Psoas muscle (tissue), 8 donors: ENCODE results near the gene MTHFD1L. TPM values are rescaled to one million over a fixed set of nuclear protein-coding genes. Genes with fewer than 3 reads are reported as not detected.

Source experiments
- ATAC-seq, 4 donors: fragments of 200-7000 bp; cut with Tn5 transposase; one replicate each; pipeline ENCODE4 v1.9.1; 2020; ENCODE audit warnings: moderate library complexity in 3 of 4, mild to moderate bottlenecking in 2 of 4
- DNase-seq, 2 donors: peaks; one replicate each; pipeline ENCODE4 v3.0.0-alpha.2; 2020
- H3K27ac ChIP-seq: fragments of 200-600 bp; one replicate; pipeline ENCODE4 v1.8.0; 2022
- H3K27me3 ChIP-seq, 3 donors: fragments of 200-600 bp in 1 of 3; one replicate each; pipeline versions ENCODE4 v1.6.1 to v1.8.0; 2013 to 2022; ENCODE audit warnings: low read length in 2 of 3, mild to moderate bottlenecking in 2 of 3, moderate library complexity in 1 of 3; ENCODE audit not compliant: insufficient read depth in 3 of 3
- H3K36me3 ChIP-seq, 2 donors: fragments of 200-600 bp in 1 of 2; one replicate each; pipeline versions ENCODE4 v1.6.1 to v1.8.0; 2013 to 2022; ENCODE audit warnings: low read depth in 1 of 2, mild to moderate bottlenecking in 1 of 2, moderate library complexity in 1 of 2; ENCODE audit not compliant: insufficient read depth in 1 of 2
- H3K4me1 ChIP-seq: fragments of 200-600 bp; one replicate; pipeline ENCODE4 v1.8.0; 2022
- H3K4me3 ChIP-seq: fragments of 200-600 bp; one replicate; pipeline ENCODE4 v1.8.0; 2022; ENCODE audit warnings: mild to moderate bottlenecking
- H3K9me3 ChIP-seq: fragments of 200-600 bp; one replicate; pipeline ENCODE4 v1.8.0; 2022
- WGBS, 3 donors: extraction: QIAGEN DNeasy Blood & Tissue Kit; methylation state at CpG; one replicate each; pipeline versions ENCODE4 v1.1.6 to v1.1.7; 2013; 5-methylcytosine and 5-hydroxymethylcytosine counted together
- intact Hi-C, 2 donors: fragments of 100-400 bp; cut with DNase I; formaldehyde crosslinking; loops; one replicate each; pipeline versions ENCODE4 v1.11.0 to v1.14.2; 2022
- polyA plus RNA-seq, 3 donors: library from polyadenylated mRNA; stranded (reverse); fragments of 200-250 nt; gene quantifications; one replicate each; pipeline ENCODE4 v1.2.3, GENCODE V29; 2013
- total RNA-seq, 4 donors: library from RNA; stranded (reverse); fragmentation: NEBNext Ultra II Directional in 2 of 4; extraction: Animal tissue kit (Norgen Biotek cat#: 25700) in 2 of 4; gene quantifications; one replicate each; pipeline versions ENCODE4 v1.2.1 to v1.2.4, GENCODE V29; 2021 to 2023
- TF ChIP-seq, protein P1 (sequence below): fragments of 200-600 bp; IDR thresholded peaks from one replicate; pipeline ENCODE4 v1.8.0; 2022; ENCODE audit warnings: antibody characterized with exemption
- donor health status: healthy with polysubstance abuse.
- donor health status: DM: no; HTN: no; CAD: no; lungs with moderate emphysema.
- donor health status: Bipolar disorder and iron deficiency.
- donor health status: healthy.
- donor health status: DM: yes; HTN: yes; CAD: no.
- donor health status: DM: no; HTN: no; CAD: no.
- donor health status: DM: no; HTN: no; CAD: no.
- donor health status: DM: yes; HTN: yes; CAD: no.

The MTHFD1L gene
- total and polyA plus RNA-seq, 7 donors, result 0.21 to 4.1 (median 1.1) TPM

DNA sequence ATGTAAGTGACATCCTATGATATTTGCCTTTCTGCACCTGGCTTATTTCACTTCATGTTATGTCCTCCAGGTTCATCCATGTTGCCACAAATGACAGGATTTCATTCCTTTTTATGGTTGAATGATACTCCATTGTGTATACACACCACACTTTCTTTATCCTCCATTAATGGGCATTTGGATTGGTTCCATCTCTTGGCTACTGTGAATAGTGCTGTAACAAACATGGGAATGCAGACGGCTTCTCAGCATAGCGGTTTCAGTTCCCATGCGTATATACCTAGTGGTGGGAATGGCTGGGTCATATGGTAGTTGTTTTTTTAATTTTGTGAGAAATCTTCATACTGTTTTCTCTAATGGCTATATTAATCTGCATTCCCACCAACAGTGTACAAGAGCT is 14.8 kb downstream of the MTHFD1L start:
- TF ChIP-seq, protein P1, sequence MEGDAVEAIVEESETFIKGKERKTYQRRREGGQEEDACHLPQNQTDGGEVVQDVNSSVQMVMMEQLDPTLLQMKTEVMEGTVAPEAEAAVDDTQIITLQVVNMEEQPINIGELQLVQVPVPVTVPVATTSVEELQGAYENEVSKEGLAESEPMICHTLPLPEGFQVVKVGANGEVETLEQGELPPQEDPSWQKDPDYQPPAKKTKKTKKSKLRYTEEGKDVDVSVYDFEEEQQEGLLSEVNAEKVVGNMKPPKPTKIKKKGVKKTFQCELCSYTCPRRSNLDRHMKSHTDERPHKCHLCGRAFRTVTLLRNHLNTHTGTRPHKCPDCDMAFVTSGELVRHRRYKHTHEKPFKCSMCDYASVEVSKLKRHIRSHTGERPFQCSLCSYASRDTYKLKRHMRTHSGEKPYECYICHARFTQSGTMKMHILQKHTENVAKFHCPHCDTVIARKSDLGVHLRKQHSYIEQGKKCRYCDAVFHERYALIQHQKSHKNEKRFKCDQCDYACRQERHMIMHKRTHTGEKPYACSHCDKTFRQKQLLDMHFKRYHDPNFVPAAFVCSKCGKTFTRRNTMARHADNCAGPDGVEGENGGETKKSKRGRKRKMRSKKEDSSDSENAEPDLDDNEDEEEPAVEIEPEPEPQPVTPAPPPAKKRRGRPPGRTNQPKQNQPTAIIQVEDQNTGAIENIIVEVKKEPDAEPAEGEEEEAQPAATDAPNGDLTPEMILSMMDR, result no peak
- ATAC-seq (no peak), DNase-seq (no peak)
- H3K4me1 ChIP-seq, result peaks cover 10% of the 10 kb centered on the region
- H3K9me3 ChIP-seq, result no peaks in the 10 kb centered on the region
- H3K4me3 ChIP-seq, result no peak overlapping the region
- intact Hi-C loops, result loop anchor here in 1 of 2 donors (10.0 kb wide), 1 partner anchor 574 kb away; the partner anchor contains the start of gene RMND1
- H3K27me3 ChIP-seq, result no peaks in the 10 kb centered on the region
- H3K27ac ChIP-seq, result no peak overlapping the region
- H3K36me3 ChIP-seq, result no peaks in the 10 kb centered on the region
- 88 to 97% (median 93%) methylated on average over 3 of the region's 3 CpGs for WGBS, 3 donors

DNA sequence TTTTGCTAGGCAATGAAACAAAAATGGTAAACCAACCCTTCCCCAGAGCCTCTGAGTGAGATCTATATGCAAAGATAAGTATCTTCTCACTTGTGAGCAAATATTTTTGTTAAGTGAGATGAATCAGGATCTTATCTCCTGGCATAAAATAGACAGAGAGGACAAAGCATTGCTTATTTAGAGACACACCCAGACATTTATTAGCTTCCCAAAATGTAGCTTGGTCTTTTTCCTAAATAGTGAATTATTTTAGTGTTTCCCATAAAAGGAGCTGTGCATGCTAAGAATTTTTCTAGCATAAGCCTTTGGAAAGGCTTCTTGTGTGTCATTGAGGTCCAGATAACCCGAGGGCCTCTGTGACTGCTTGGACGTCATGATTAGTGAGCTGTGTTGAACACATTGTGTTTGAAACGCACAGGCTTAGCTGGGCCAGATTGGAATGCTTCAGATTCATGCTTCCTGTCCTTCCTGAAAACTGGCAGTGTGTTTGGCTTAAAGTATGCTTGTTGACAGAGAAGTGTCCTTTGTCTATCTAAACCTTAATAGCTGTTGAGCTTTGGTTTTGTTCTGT is 16.5 kb downstream of the MTHFD1L start:
- H3K36me3 ChIP-seq, result no peaks in the 10 kb centered on the region
- no peaks in the 10 kb centered on the region for H3K4me1 ChIP-seq
- no peaks in the 10 kb centered on the region for H3K27me3 ChIP-seq
- peak overlapping the region; percentile 19 for H3K27ac ChIP-seq
- no peak for DNase-seq
- H3K4me3 ChIP-seq, result no peak overlapping the region
- WGBS, 3 donors, result 24 to 39% (median 26%) methylated on average over 3 of the region's 3 CpGs
- intact Hi-C loops, result loop anchor here in 1 of 2 donors (10.0 kb wide), 1 partner anchor 573 kb away; the partner anchor contains the start of gene RMND1
- ATAC-seq, result peak in 1 of 4 donors; percentile 45
- TF ChIP-seq, protein P1, result no peak
- H3K9me3 ChIP-seq, result no peaks in the 10 kb centered on the region

DNA sequence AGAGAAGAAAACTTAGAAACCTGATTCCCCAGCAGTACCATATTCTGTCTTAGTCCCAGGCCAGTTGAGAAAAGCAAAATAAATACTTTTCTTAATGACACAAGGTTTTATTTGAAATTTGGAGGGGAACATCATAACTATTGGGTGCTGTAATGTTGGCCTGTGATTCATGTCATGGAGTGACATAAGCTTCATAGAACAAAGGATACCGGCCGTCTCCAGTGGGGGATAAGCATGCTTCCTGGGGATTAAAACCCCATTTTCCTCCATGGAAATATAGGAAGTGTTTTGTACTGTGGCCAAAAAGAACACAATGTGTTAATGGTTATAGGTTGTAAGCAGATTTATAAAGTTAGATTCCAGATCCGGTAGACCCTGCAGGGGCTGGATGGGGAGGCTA is 18.0 kb downstream of the MTHFD1L start:
- no peak for ATAC-seq
- no peaks in the 10 kb centered on the region for H3K36me3 ChIP-seq
- H3K27me3 ChIP-seq, result no peaks in the 10 kb centered on the region
- DNase-seq, result no peak
- H3K4me3 ChIP-seq, result no peak overlapping the region
- no peak overlapping the region for H3K27ac ChIP-seq
- 57 to 78% (median 78%) methylated on average over 3 of the region's 3 CpGs for WGBS, 3 donors
- TF ChIP-seq, protein P1, result no peak
- no peaks in the 10 kb centered on the region for H3K4me1 ChIP-seq
- intact Hi-C loops, result loop anchor here in 1 of 2 donors (10.0 kb wide), 1 partner anchor 571 kb away; the partner anchor contains the start of gene RMND1
- no peaks in the 10 kb centered on the region for H3K9me3 ChIP-seq

DNA sequence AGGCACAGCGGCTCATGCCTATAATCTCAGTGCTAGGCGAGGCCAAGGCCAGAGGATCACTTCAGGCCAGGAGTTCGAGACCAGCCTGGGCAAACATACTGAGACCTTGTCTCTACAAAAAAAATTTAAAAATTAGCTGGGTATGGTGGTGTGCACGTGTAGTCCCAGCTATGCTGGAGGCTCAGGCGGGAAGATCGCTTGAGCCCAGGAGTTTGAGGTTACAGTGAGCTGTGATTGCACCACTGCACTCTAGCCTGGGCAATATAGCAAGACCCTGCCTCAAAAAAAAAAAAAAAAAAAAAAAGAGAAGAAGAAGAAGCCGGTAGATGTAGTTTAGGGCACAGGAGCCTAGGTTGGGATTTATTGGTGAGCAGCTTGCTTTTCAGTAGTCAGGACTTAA is 20.7 kb downstream of the MTHFD1L start:
- ATAC-seq (no peak), DNase-seq (no peak)
- TF ChIP-seq, protein P1, result no peak
- Histone ChIP-seq H3K27ac (no peak overlapping the region), H3K4me1 (no peaks in the 10 kb centered on the region), H3K4me3 (no peak overlapping the region), H3K9me3 (no peaks in the 10 kb centered on the region), H3K27me3 (no peaks in the 10 kb centered on the region), H3K36me3 (no peaks in the 10 kb centered on the region)
- 88 to 96% (median 96%) methylated on average over 7 of the region's 7 CpGs for WGBS, 3 donors
- intact Hi-C loops, result loop anchor here in 1 of 2 donors (10.0 kb wide), 1 partner anchor 569 kb away; the partner anchor contains the start of gene RMND1
